ENCODE measurements around the gene MTMR3. TPM values are rescaled to one million over a fixed set of nuclear protein-coding genes. Genes with fewer than 3 reads are reported as not detected.
"Not testable (repeated sequence)": the region's sequence is repeated elsewhere in the genome, so short reads cannot be mapped to it uniquely, and the experiment has no call there.

Gene MTMR3
- total RNA-seq, 1 experiment from 2014 or later: 13.0 TPM

DNA sequence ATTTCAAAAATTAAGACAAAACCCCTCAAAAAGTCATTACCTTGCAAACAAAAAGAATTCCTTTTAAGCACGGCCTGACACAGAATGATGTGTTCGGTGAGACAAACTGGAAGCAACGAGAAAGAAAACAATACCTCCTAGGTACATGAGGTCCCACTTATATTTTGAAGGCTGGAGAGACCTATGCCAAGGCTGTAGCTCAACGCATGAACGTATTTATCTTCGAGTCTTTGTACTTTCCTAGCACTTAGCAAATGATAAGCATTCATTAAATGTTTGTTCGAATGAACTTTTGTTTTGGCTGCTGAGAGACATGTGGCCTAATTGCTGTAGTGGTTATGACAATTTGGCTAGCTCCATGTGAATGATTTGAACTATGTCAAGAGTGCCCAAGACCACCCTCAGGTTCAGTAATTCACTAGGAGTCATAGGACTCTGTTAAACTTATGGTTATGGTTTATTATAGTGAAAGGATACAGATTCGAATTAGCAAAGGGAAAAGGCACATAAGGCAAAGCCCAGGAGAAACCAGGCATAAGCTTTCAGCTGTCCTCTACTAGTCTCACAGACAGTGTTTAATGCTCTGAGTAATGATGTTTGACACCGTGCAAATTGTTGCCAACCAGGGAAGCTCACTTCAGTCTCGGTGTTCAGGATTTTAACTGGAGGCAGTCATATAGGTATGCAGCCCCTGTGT lies 171.2 kb downstream of the MTMR3 start:
- no peak for DNase-seq (ENCODE audit: low read depth)

DNA sequence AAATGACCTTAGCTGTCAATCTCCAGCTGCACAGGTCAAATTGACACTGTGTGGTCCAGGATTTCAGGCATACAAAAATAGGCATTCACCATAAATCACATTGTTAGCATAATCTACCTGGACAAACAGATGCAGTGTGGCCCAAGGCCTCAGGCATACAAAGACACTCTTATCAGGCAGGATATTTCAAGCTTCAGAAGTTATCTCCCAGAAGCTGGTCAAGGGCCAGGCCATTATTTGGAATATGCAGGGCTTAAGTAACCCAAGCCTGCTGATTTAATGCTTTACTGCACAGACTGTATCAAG lies 171.7 kb downstream of the MTMR3 start:
- DNase-seq (ENCODE audit: low read depth): no peak

DNA sequence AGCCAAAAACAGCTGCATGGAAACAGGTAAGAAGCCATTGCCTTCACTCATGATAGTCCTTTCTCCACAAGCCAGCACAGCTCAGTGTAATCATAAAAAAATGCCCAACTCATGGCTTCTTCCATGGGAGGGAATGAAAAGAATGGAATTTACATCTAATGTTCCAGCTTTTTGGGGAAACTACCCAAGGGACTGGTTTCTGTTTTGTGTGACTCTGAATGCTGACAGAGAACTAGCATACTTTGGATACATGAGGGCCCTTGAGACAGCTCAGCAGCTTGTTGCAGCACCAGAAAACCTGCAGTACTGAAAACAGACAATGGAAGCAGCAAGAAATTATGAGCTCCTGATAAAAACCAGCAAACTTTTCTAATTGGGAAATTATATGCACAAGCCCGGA lies 173.0 kb downstream of the MTMR3 start:
- DNase-seq (ENCODE audit: low read depth): no peak

DNA sequence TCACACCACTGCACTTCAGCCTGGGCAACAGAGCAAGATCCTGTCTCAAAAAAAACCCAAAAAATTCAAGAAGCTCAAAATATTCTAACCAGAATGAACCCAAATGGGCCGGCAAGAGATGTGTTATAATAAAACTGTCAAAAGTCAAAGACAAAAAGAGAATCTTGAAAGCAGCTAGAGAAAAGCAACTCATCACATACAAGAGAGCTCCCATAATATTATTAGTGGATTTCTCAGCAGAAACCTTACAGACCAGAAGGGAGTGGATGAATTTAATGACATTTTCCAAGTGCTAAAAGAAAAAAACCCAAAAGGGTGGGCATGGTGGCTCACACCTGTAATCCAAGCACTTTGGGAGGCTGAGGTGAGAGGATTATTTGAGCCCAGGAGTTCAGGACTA lies 174.4 kb downstream of the MTMR3 start:
- no peak for DNase-seq (ENCODE audit: low read depth)

DNA sequence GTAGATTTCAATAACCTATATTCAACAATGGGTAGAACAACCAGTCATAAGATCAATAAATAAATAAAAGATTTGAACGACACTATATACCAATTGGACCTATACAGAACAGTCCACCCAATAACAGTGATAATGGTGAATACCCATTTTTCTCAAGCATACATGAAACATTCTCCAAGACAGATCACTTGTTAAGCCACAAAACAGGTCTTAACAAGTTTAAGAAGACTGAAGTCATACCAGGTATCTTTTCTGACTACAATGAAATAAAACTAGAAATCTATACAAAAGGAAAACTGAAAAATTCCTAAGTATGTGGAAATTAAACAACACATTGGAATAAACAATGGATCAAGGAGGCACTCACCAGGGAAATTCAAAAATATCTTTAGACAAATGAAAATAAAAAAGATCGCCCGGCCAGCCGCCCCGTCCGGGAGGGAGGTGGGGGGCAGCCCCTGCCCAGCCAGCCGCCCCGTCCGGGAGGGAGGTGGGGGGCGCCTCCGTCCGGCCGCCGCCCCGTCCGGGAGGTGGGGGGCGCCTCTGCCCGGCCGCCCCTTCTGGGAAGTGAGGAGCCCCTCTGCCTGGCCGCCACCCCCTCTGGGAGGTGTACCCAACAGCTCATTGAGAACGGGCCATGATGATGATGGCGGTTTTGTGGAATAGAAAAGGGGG lies 176.5 kb downstream of the MTMR3 start:
- DNase-seq (ENCODE audit: low read depth): not testable (repeated sequence)

DNA sequence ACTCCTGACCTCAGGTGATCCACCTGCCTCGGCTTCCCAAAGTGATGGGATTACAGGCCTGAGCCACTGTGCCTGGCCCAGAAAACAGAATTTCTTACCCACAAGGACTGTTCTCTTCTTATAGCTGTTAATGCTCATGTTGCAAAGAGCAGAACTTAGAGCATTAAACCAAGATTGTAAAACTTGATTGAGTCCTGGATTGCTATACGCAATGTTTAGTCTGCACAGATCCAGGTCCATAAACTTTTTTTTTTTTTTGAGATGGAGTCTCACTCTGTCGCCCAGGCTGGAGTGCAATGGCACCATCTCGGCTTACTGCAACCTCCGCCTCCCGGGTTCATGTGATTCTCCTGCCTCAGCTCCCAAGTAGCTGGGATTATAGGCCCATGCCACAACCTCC lies 178.1 kb downstream of the MTMR3 start:
- not testable (repeated sequence) for DNase-seq (ENCODE audit: low read depth)

DNA sequence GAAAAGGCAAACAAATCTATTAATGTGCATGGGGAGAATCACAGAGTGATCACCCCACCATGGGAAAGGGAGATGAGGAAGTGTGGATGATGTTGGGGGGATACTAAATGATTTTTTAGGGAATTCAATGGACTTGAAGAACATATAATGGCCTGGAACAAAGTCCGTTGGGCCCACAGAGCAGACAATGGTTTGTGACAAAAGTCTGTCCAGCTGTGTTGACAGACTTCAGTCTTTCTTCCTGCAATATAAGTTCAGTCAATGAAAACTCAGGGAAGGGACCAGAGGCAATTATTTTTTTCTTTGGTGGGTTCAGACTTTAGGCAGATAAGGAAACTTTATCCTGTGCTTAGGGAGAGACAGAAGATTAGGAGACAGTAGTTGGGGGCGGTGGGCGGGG lies 179.3 kb downstream of the MTMR3 start:
- DNase-seq (ENCODE audit: low read depth): no peak

DNA sequence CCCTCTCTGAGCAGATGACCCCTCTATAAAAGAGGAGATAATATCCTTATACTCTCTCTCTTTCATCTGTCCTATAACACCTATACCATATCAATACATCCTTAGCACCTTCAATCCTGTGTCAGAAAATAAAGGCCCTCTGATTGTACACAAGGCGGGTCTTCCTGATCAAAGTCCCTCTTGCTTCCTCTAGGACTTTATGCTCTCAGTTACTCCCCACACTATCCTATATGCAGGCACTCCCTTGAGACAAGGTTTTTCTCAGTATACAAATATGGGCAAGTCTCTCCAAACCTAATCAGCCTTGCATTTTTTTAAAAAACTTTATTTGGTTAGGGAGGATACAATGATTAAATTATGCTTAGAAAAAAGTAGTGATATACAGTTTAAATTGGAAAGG lies 180.0 kb downstream of the MTMR3 start:
- DNase-seq (ENCODE audit: low read depth): no peak

DNA sequence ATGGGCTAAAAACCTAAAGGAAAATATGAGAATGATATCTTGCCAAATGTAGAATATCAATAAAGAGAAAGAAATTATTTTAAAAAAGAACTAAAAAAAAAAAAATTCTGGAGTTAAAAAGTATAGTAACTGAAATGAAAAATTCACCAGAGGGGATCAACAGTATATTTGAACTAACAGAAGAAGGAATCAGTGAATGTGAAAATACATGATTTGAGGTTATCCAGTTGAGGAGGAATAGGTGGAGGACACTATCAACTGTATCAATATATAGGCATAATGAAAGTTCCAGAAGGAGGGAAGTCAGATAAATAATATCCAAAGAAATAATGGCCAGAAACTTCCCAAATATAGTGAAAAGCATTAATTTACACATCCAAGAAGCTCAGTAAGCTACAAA lies 181.2 kb downstream of the MTMR3 start:
- no peak for DNase-seq (ENCODE audit: low read depth)

DNA sequence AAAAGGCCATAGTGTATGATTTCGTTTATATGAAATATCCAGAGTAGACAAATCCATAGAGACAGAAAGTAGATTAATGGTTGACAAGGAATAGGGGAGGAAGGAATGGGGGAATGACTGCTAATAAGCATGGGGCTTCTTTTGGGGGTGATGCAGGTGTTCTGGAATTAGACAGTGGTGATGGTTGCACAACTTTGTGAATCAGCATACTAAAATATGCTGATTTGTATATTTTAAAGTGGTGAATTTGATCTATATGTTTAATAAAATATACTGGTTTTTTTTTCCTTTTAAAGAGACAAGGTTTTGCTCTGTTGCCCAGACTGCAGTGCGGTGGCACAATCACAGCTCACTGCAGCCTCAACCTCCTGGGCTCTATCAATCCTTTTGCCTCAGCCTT lies 190.8 kb downstream of the MTMR3 start:
- DNase-seq (ENCODE audit: low read depth): no peak

DNA sequence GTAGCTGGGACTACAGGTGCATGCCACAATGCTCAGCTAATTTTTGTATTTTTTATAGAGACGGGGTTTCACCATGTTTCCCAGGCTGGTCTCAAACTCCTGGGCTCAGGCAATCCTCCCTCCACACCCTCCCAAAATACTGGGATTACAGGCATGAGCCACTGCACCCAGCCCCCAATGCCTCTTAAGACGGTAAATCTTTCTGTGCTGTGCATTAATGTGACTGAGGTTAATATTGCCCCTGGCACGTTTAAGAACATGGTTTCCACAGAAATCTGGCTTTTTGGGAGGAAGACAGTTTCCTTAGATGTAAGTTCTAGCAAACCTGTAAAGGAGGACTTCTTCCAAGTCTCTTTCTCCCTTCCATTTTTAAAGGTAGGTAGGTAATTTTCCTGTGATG lies 191.2 kb downstream of the MTMR3 start:
- no peak for DNase-seq (ENCODE audit: low read depth)

DNA sequence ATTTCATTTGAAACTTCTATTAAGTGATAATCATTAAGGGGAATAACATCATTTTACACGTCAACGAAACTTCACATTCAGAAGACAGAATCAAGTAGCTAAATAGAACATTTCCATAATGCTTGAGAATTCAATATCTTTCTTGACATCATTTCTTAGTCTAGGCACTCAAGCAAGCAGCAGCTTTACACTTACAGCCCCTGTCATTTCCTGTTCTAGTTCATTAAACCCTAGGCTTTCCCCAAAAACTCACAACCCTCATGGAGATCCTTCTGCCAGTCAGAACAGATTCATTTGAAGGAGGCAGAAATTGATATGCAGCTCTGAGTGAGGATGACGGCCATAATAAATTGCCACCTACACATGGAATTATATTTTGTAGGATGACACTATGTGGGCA lies 192.0 kb downstream of the MTMR3 start:
- DNase-seq (ENCODE audit: low read depth): no peak

DNA sequence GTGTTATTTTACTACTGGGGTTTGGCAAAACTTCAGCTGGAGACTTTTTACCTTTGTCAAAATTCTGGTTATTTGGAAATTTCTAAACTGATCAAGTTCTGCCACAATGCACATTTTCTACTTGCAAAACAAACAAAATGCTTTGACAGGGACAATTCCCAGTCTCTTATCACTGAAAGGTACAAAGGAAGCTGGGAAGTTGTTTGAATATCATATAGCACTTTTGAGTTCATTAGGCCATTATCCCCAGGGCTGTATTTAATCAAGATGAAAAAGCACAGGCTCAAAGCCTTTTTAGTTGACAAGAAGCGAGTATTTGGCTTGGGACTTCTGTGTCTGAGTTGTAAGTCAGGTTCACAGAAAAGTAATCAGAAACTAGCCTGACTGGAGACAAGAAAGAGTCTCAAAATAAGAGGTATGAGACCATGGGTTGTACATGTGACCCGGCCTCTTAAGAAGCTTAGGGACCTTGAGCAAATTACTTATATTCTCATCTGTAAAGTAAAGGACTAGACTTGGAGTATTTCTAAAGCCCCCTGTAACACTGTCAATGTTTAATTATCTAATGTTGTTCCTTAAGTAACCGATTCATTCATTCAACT lies 194.4 kb downstream of the MTMR3 start:
- DNase-seq (ENCODE audit: low read depth): no peak

DNA sequence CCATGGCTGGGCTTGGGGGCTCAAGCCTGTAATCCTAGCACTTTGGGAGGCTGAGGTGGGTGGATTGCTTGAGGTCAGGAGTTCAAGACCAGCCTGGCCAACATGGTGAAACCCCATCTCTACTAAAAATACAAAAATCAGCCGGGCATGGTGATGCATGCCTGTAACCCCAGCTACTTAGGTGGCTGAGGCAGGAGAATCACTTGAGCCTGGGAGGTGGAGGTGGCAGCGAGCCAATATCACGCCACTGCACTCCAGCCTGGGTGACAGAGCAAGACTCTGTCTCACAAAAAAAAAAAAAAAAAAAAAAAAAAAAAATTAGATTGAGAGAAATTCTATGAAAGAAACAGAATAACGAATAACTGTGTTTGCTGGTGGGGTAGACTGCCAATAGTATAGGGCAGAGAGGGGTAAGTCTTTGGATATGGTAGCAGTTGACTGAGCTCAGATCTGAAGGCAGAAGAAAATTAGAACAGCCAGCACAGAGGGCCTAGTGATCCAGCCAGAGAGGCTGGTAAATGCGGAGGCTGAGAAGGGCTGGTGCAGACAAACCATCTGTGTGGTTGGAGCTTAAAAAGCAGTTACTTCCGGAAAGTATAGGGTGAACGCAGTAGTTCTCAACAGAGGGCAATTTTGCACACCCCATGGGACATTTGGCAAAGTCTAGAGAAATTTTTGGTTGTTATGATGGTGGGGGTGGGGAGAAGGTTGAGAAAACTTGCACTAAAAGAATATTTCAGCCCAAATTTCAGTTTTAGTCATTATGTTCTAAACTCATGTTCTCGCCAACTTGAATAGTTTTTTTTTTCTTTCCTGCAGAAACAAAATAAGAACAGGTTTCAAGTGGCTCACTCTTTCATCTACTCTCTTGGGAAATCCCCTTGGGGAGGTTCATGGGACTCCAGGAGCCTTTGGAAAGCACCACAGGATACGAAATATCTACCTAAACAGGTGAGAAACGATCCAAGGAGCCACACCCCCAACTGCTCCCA lies 195.6 kb downstream of the MTMR3 start:
- DNase-seq (ENCODE audit: low read depth): no peak

DNA sequence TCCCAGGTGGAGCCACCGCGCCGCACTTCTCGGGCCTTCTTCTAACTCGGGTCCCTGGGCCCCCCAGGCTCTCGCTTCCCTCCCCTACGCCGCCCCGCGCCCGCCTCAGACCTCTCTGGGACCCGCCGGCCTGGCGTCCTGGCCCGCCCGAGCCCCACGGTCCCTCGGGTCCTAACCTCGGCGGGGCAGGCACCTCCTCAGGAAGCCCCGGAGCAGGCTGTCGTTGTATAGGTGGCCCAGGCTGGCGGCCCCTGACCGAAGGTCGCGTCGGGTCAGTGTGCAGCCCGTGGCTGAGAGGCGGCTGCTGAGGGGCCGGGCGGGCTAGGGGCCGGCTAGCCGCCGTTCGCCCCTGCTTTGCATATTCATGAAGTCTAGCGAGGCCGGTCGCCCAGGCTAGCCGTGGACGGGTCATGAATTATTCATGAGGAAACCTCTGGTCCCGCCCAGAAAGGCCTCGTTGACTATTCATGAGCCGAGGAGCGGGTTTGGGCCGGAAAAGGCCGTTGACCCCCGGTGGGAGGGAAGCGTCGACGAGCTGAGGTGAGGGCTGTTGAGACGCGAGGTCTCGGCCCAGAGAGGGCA lies 197.1 kb downstream of the MTMR3 start, which contains the start of gene HORMAD2:
TSS of gene HORMAD2 (plus strand) at position 513 of the 582 bp plus-strand sequence. CDS start 13,489 bp downstream, outside the sequence.
- no peak for DNase-seq (ENCODE audit: low read depth)

Other genes starting within 250 kb of the MTMR3 start
- gene CABP7, start 163.2 kb upstream of the MTMR3 start, total RNA-seq (2014; rRNA removed; shearing (Covaris generic)): not detected in 2 replicates
- gene ZMAT5, start 116.2 kb upstream of the MTMR3 start, total RNA-seq (2014; rRNA removed; shearing (Covaris generic)): 34.1 and 41.4 TPM in 2 replicates
- 120 and 150 TPM in 2 replicates for gene UQCR10, start 115.8 kb upstream of the MTMR3 start, total RNA-seq (2014; rRNA removed; shearing (Covaris generic))
- 19.8 and 26.2 TPM in 2 replicates for gene ASCC2, start 44.9 kb upstream of the MTMR3 start, total RNA-seq (2014; rRNA removed; shearing (Covaris generic))
- not detected in 2 replicates for gene HORMAD2, start 197.3 kb downstream of the MTMR3 start, total RNA-seq (2014; rRNA removed; shearing (Covaris generic))